ENCODE measurements around the gene ACE2.

GRCh38 chrX:15623054-15623453 is 22.3 kb upstream of the ACE2 start:
- TF ChIP-seq, protein P1, sequence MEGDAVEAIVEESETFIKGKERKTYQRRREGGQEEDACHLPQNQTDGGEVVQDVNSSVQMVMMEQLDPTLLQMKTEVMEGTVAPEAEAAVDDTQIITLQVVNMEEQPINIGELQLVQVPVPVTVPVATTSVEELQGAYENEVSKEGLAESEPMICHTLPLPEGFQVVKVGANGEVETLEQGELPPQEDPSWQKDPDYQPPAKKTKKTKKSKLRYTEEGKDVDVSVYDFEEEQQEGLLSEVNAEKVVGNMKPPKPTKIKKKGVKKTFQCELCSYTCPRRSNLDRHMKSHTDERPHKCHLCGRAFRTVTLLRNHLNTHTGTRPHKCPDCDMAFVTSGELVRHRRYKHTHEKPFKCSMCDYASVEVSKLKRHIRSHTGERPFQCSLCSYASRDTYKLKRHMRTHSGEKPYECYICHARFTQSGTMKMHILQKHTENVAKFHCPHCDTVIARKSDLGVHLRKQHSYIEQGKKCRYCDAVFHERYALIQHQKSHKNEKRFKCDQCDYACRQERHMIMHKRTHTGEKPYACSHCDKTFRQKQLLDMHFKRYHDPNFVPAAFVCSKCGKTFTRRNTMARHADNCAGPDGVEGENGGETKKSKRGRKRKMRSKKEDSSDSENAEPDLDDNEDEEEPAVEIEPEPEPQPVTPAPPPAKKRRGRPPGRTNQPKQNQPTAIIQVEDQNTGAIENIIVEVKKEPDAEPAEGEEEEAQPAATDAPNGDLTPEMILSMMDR (IDR thresholded peaks at IDR 0.05) = no peak
- TF ChIP-seq EZH2 (IDR thresholded peaks at IDR 0.05; ENCODE audit: borderline replicate concordance, insufficient read depth, low read depth, low read length, poor library complexity, severe bottlenecking) = no peak

Data from B cell (primary cell).